ENCODE measurements around the gene CCDC175. TPM values are rescaled to one million over a fixed set of nuclear protein-coding genes. Genes with fewer than 3 reads are reported as not detected.

Gene CCDC175
- total RNA-seq, 1 experiment from 2014 or later = not detected

GRCh38 chr14:59582845-59583509 lies 6.4 kb upstream of the CCDC175 start:
- Histone ChIP-seq H3F3A (ENCODE audit: low read length, unreplicated experiment) (no peaks in the 10 kb centered on the region), H3K27me3 (ENCODE audit: low read length) (peaks cover 63% of the 10 kb centered on the region), H2AFZ (ENCODE audit: low read length) (no peak overlapping the region), H4K20me1 (ENCODE audit: low read length) (no peaks in the 10 kb centered on the region), H3K79me2 (ENCODE audit: low read length) (no peaks in the 10 kb centered on the region), H3K36me3 (ENCODE audit: low read depth, low read length) (no peaks in the 10 kb centered on the region), H3K9ac (ENCODE audit: low read length) (no peak overlapping the region), H3K9me3 (ENCODE audit: low read length) (no peaks in the 10 kb centered on the region), H3K27ac (ENCODE audit: low read length) (no peak overlapping the region), H3K4me2 (ENCODE audit: low read length) (no peak overlapping the region), H3K4me1 (ENCODE audit: insufficient read depth, low read length) (no peaks in the 10 kb centered on the region), H3K9me2 (replicated peaks; ENCODE audit: low read length) (no peaks in the 10 kb centered on the region), H3K4me3 (ENCODE audit: low read length) (no peak overlapping the region)
- DNase-seq (no peak), ATAC-seq (no peak)
- TF ChIP-seq CTCF (conservative IDR thresholded peaks at IDR 0.05; ENCODE audit: low read depth, low read length) (peak; percentile 63), EZH2phosphoT487 (IDR thresholded peaks at IDR 0.05; ENCODE audit: borderline replicate concordance, low read length) (no peak)
- ChIA-PET CTCF (no interaction called here), POLR2A (ENCODE audit: unreplicated experiment) (no interaction called here)
- BruUV-seq (replicated peaks) = no TSS peak
- intact Hi-C loops (cut with micrococcal nuclease) = no loop called here

- ChIA-PET POLR2A (ENCODE audit: unreplicated experiment) (no interaction called here), CTCF (interaction anchor here (0.7 kb wide), 1 partner anchor 274 kb away, joined by 3 read pairs; no protein-coding TSS in a partner anchor)
- no peaks in the 10 kb centered on the region for H3K4me1 ChIP-seq (ENCODE audit: insufficient read depth, low read length)
- H3K9me2 ChIP-seq (replicated peaks; ENCODE audit: low read length) = no peaks in the 10 kb centered on the region
- BruUV-seq (replicated peaks) = no TSS peak
- no peaks in the 10 kb centered on the region for H3K79me2 ChIP-seq (ENCODE audit: low read length)
- H3K27ac ChIP-seq (ENCODE audit: low read length) = no peak overlapping the region
- intact Hi-C loops (cut with micrococcal nuclease) = no loop called here
- no peak overlapping the region for H3K4me2 ChIP-seq (ENCODE audit: low read length)
- DNase-seq (no peak), ATAC-seq (no peak)
- no peaks in the 10 kb centered on the region for H4K20me1 ChIP-seq (ENCODE audit: low read length)
- no peak overlapping the region for H3K4me3 ChIP-seq (ENCODE audit: low read length)
- H3F3A ChIP-seq (ENCODE audit: low read length, unreplicated experiment) = no peaks in the 10 kb centered on the region
- H3K27me3 ChIP-seq (ENCODE audit: low read length) = peaks cover 61% of the 10 kb centered on the region
- no peak overlapping the region for H2AFZ ChIP-seq (ENCODE audit: low read length)
- H3K9ac ChIP-seq (ENCODE audit: low read length) = no peak overlapping the region
- H3K9me3 ChIP-seq (ENCODE audit: low read length) = no peaks in the 10 kb centered on the region
- TF ChIP-seq CTCF (conservative IDR thresholded peaks at IDR 0.05; ENCODE audit: low read depth, low read length) (no peak), EZH2phosphoT487 (IDR thresholded peaks at IDR 0.05; ENCODE audit: borderline replicate concordance, low read length) (no peak), EZH2 (IDR thresholded peaks at IDR 0.05; ENCODE audit: low read length, unreplicated experiment) (no peak)
- H3K36me3 ChIP-seq (ENCODE audit: low read depth, low read length) = no peaks in the 10 kb centered on the region
Observed at GRCh38 chr14:59582161-59582560, 5.5 kb upstream of the CCDC175 start.

- peaks cover 55% of the 10 kb centered on the region for H3K27me3 ChIP-seq (ENCODE audit: low read length)
- no peaks in the 10 kb centered on the region for H3K79me2 ChIP-seq (ENCODE audit: low read length)
- no peaks in the 10 kb centered on the region for H4K20me1 ChIP-seq (ENCODE audit: low read length)
- peaks cover 6% of the 10 kb centered on the region for H3K4me1 ChIP-seq (ENCODE audit: insufficient read depth, low read length)
- H2AFZ ChIP-seq (ENCODE audit: low read length) = no peak overlapping the region
- no peak overlapping the region for H3K27ac ChIP-seq (ENCODE audit: low read length)
- no peaks in the 10 kb centered on the region for H3F3A ChIP-seq (ENCODE audit: low read length, unreplicated experiment)
- no peak for TF ChIP-seq EZH2phosphoT487 (IDR thresholded peaks at IDR 0.05; ENCODE audit: borderline replicate concordance, low read length)
- TF ChIP-seq CTCF (conservative IDR thresholded peaks at IDR 0.05; ENCODE audit: low read depth, low read length) = no peak
- TF ChIP-seq EZH2 (IDR thresholded peaks at IDR 0.05; ENCODE audit: low read length, unreplicated experiment) = no peak
- ChIA-PET POLR2A (ENCODE audit: unreplicated experiment) (no interaction called here), CTCF (interaction anchor here (0.6 kb wide), 1 partner anchor 9 kb away, joined by 3 read pairs; no protein-coding TSS in a partner anchor)
- H3K36me3 ChIP-seq (ENCODE audit: low read depth, low read length) = no peaks in the 10 kb centered on the region
- DNase-seq (no peak), ATAC-seq (no peak)
- H3K4me2 ChIP-seq (ENCODE audit: low read length) = no peak overlapping the region
- no peak overlapping the region for H3K4me3 ChIP-seq (ENCODE audit: low read length)
- intact Hi-C loops (cut with micrococcal nuclease) = no loop called here
- no peaks in the 10 kb centered on the region for H3K9me2 ChIP-seq (replicated peaks; ENCODE audit: low read length)
- H3K9me3 ChIP-seq (ENCODE audit: low read length) = no peaks in the 10 kb centered on the region
- no peak overlapping the region for H3K9ac ChIP-seq (ENCODE audit: low read length)
- BruUV-seq (replicated peaks) = no TSS peak
Observed at GRCh38 chr14:59580911-59581310, 4.3 kb upstream of the CCDC175 start.

Measured in PC-3 (cell line).